Fibroblast of the conjunctiva (primary cell): ENCODE measurements around the gene POLR3G.

Experiments used
- DNase-seq: peaks from one replicate; pipeline ENCODE4 v3.0.0-alpha.2; 2010; ENCODE audit warnings: low read depth

The POLR3G gene

GRCh38 chr5:90551376-90551775 is 76.7 kb downstream of the POLR3G start:
- DNase-seq: no peak

GRCh38 chr5:90553711-90554110 is 79.0 kb downstream of the POLR3G start:
- DNase-seq: no peak

GRCh38 chr5:90554358-90555006 is 79.8 kb downstream of the POLR3G start:
- no peak for DNase-seq

GRCh38 chr5:90555666-90556065 is 81.0 kb downstream of the POLR3G start:
- no peak for DNase-seq

GRCh38 chr5:90557391-90557790 is 82.7 kb downstream of the POLR3G start:
- DNase-seq: no peak

GRCh38 chr5:90557871-90558270 is 83.2 kb downstream of the POLR3G start:
- no peak for DNase-seq

GRCh38 chr5:90558344-90559192 is 83.9 kb downstream of the POLR3G start, which contains the start of gene ADGRV1:
Gene ADGRV1, plus strand, starts transcription at chr5:90558797. Its CDS starts 99 bp downstream, at chr5:90558896.
- no peak for DNase-seq

- DNase-seq: no peak
Observed at GRCh38 chr5:90560771-90561170, 86.1 kb downstream of the POLR3G start.

GRCh38 chr5:90561766-90562165 is 87.1 kb downstream of the POLR3G start:
- DNase-seq: no peak

- no peak for DNase-seq
Observed at GRCh38 chr5:90562341-90562740, 87.7 kb downstream of the POLR3G start.

GRCh38 chr5:90563108-90563507 is 88.4 kb downstream of the POLR3G start:
- DNase-seq: no peak
